Measurements from ENCODE around the gene DUSP18. TPM values are rescaled to one million over a fixed set of nuclear protein-coding genes. Genes with fewer than 3 reads are reported as not detected.
A peak's percentile ranks its signal among the peaks of the same experiment; 100 is the strongest.
"Not testable (repeated sequence)": the region's sequence is repeated elsewhere in the genome, so short reads cannot be mapped to it uniquely, and the experiment has no call there.

The DUSP18 gene
- polyA plus RNA-seq, 2 donors = 3.6 to 4.7 TPM

GRCh38 chr22:30680991-30681770 lies 13.5 kb upstream of the DUSP18 start:
- H3K9me3 ChIP-seq (ENCODE audit: control insufficient read depth in 2 of 2, insufficient read depth in 1 of 2, low read depth in 1 of 2, low read length in 1 of 2) = no peaks in the 10 kb centered on the region
- WGBS, 2 donors = 91 to 92% methylated on average over 1 of the region's 1 CpG
- H3K27me3 ChIP-seq (ENCODE audit: control insufficient read depth in 1 of 2, insufficient read depth in 2 of 2, low read length in 2 of 2) = no peaks in the 10 kb centered on the region
- no peak overlapping the region for H3K4me3 ChIP-seq (ENCODE audit: low read depth in 1 of 2, low read length in 2 of 2)
- no peaks in the 10 kb centered on the region for H3K4me1 ChIP-seq (ENCODE audit: control insufficient read depth in 2 of 2, insufficient read depth in 2 of 2, low read length in 1 of 2)
- no peak overlapping the region for H3K27ac ChIP-seq (ENCODE audit: low read depth in 2 of 2, low read length in 1 of 2)
- H3K36me3 ChIP-seq (ENCODE audit: control insufficient read depth in 2 of 2, insufficient read depth in 2 of 2, low read length in 1 of 2) = no peaks in the 10 kb centered on the region

GRCh38 chr22:30679895-30680690 lies 12.4 kb upstream of the DUSP18 start:
- H3K4me3 ChIP-seq (ENCODE audit: low read depth in 1 of 2, low read length in 2 of 2); H3K27ac ChIP-seq (ENCODE audit: low read depth in 2 of 2, low read length in 1 of 2); H3K36me3 ChIP-seq (ENCODE audit: control insufficient read depth in 2 of 2, insufficient read depth in 2 of 2, low read length in 1 of 2); H3K9me3 ChIP-seq (ENCODE audit: control insufficient read depth in 2 of 2, insufficient read depth in 1 of 2, low read depth in 1 of 2, low read length in 1 of 2); H3K27me3 ChIP-seq (ENCODE audit: control insufficient read depth in 1 of 2, insufficient read depth in 2 of 2, low read length in 2 of 2); H3K4me1 ChIP-seq (ENCODE audit: control insufficient read depth in 2 of 2, insufficient read depth in 2 of 2, low read length in 1 of 2): not testable (repeated sequence)
- WGBS, 2 donors = 77 to 79% methylated on average over 12 of the region's 12 CpGs

DNA sequence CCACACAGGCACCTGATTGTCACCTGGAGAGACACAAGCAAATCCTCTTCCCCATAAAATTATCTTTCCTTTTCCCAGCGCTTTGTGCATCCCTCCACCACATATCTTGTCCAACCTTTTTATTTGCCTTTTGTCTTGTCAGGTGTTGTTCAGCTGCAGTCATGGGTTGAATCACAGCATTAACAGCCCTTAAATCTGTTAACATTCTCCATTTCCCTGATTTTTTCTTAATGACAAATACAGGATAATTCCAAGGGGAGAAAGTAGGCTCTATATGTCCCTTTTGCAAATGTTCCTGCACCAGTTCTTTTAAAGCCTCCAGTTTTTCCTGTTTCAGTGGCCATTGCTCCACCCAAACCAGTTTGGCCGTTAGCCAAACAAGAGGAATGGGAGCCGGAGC lies 8.9 kb upstream of the DUSP18 start:
- not testable (repeated sequence) for H3K4me3 ChIP-seq (ENCODE audit: low read depth in 1 of 2, low read length in 2 of 2); H3K36me3 ChIP-seq (ENCODE audit: control insufficient read depth in 2 of 2, insufficient read depth in 2 of 2, low read length in 1 of 2); H3K27me3 ChIP-seq (ENCODE audit: control insufficient read depth in 1 of 2, insufficient read depth in 2 of 2, low read length in 2 of 2); H3K4me1 ChIP-seq (ENCODE audit: control insufficient read depth in 2 of 2, insufficient read depth in 2 of 2, low read length in 1 of 2); H3K27ac ChIP-seq (ENCODE audit: low read depth in 2 of 2, low read length in 1 of 2); H3K9me3 ChIP-seq (ENCODE audit: control insufficient read depth in 2 of 2, insufficient read depth in 1 of 2, low read depth in 1 of 2, low read length in 1 of 2)
- WGBS, 2 donors = 59 to 70% methylated on average over 3 of the region's 3 CpGs

DNA sequence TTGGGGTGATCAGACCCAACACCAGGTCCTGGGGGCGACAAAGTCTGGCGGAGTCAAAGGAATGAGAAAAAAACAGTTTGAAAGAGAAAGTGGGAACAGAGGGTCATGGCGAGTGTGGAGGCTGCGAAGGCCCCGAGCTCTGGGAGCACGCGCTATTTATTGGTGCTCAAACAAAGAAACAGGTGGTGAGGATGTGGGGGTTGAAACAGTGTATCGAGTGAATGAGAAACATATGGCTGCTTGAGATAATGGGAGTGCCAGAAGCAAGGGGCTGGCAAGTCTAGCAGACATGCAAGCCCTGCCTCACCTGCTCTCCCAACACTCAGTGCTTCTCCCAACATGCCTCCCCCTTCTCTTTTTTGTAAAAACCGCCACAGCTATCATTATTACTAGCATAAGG lies 7.8 kb upstream of the DUSP18 start:
- no peaks in the 10 kb centered on the region for H3K27me3 ChIP-seq (ENCODE audit: control insufficient read depth in 1 of 2, insufficient read depth in 2 of 2, low read length in 2 of 2)
- WGBS, 2 donors = 83 to 88% methylated on average over 9 of the region's 9 CpGs
- peaks cover 0 to 4% of the 10 kb centered on the region in 2 donors for H3K9me3 ChIP-seq (ENCODE audit: control insufficient read depth in 2 of 2, insufficient read depth in 1 of 2, low read depth in 1 of 2, low read length in 1 of 2)
- no peak overlapping the region for H3K27ac ChIP-seq (ENCODE audit: low read depth in 2 of 2, low read length in 1 of 2)
- H3K4me3 ChIP-seq (ENCODE audit: low read depth in 1 of 2, low read length in 2 of 2) = no peak overlapping the region
- no peaks in the 10 kb centered on the region for H3K4me1 ChIP-seq (ENCODE audit: control insufficient read depth in 2 of 2, insufficient read depth in 2 of 2, low read length in 1 of 2)
- no peaks in the 10 kb centered on the region for H3K36me3 ChIP-seq (ENCODE audit: control insufficient read depth in 2 of 2, insufficient read depth in 2 of 2, low read length in 1 of 2)

DNA sequence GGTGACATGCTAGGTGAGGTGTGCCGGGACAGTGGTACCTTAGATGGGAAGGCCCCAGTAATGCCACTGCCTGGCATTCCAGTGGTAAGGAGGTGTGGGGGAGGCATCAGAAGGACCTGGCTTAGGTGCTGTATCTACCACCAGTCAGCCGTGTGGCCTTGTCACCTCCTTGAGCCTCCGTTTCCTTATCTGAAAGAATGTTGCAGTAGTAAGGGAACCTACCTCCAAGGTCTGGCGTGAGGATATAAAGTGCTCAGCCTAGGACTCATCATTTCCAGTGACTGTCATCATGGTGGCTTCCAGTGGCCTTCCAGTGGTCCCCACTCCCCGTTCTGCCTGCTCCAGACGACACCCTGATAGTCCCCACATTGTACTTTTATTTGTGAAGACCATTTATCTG lies 6.8 kb upstream of the DUSP18 start:
- Histone ChIP-seq H3K4me3 (ENCODE audit: low read depth in 1 of 2, low read length in 2 of 2) (no peak overlapping the region), H3K4me1 (ENCODE audit: control insufficient read depth in 2 of 2, insufficient read depth in 2 of 2, low read length in 1 of 2) (no peaks in the 10 kb centered on the region), H3K27me3 (ENCODE audit: control insufficient read depth in 1 of 2, insufficient read depth in 2 of 2, low read length in 2 of 2) (no peaks in the 10 kb centered on the region), H3K27ac (ENCODE audit: low read depth in 2 of 2, low read length in 1 of 2) (no peak overlapping the region), H3K36me3 (ENCODE audit: control insufficient read depth in 2 of 2, insufficient read depth in 2 of 2, low read length in 1 of 2) (no peaks in the 10 kb centered on the region), H3K9me3 (ENCODE audit: control insufficient read depth in 2 of 2, insufficient read depth in 1 of 2, low read depth in 1 of 2, low read length in 1 of 2) (peaks cover 0 to 4% of the 10 kb centered on the region in 2 donors)
- 87 to 93% methylated on average over 6 of the region's 6 CpGs for WGBS, 2 donors

DNA sequence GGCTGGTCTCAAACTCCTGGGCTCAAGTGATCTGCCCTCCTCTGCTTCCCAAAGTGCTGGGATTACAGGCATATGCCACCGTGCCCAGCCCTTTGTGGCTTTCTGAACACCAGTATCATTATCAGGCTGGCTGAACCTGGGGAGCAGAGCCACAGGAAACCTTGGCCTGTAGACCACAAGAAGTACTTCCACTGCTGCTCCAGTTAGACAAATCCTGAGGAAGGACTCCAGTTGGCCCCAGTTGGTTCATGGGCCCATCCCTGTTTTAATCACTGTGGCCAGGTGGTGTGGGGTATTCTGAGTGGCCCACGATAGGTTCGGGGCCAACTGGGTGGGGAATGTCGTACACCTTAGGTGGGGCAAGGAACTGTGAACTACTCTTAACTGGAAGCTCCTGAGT lies 5.5 kb upstream of the DUSP18 start:
- Histone ChIP-seq H3K27ac (ENCODE audit: low read depth in 2 of 2, low read length in 1 of 2) (no peak overlapping the region), H3K36me3 (ENCODE audit: control insufficient read depth in 2 of 2, insufficient read depth in 2 of 2, low read length in 1 of 2) (no peaks in the 10 kb centered on the region), H3K9me3 (ENCODE audit: control insufficient read depth in 2 of 2, insufficient read depth in 1 of 2, low read depth in 1 of 2, low read length in 1 of 2) (peaks cover 0 to 4% of the 10 kb centered on the region in 2 donors), H3K4me1 (ENCODE audit: control insufficient read depth in 2 of 2, insufficient read depth in 2 of 2, low read length in 1 of 2) (peaks cover 0 to 4% of the 10 kb centered on the region in 2 donors), H3K27me3 (ENCODE audit: control insufficient read depth in 1 of 2, insufficient read depth in 2 of 2, low read length in 2 of 2) (no peaks in the 10 kb centered on the region), H3K4me3 (ENCODE audit: low read depth in 1 of 2, low read length in 2 of 2) (no peak overlapping the region)
- WGBS, 2 donors = 85 to 89% methylated on average over 4 of the region's 4 CpGs

DNA sequence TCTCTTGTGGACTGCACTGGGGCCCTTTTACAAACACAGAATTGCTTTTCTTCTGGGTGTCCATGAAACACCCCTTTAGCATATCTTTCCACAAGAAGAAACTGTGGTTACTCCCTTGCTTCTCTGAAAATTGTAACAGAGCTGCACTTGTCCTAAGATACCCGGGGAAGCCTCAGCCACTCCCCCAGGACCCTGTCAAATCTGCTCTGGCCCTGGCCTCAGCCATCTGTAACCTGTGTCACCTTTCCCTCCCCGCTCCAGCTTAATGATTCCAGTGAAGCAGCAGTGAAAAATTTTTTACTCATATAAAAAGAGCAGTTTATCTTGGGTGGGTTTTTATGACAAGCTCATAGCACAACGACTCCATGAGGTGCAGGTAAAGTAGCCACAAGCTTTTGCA lies 3.4 kb upstream of the DUSP18 start:
- Histone ChIP-seq H3K9me3 (ENCODE audit: control insufficient read depth in 2 of 2, insufficient read depth in 1 of 2, low read depth in 1 of 2, low read length in 1 of 2) (peaks cover 0 to 4% of the 10 kb centered on the region in 2 donors), H3K27me3 (ENCODE audit: control insufficient read depth in 1 of 2, insufficient read depth in 2 of 2, low read length in 2 of 2) (no peaks in the 10 kb centered on the region), H3K4me1 (ENCODE audit: control insufficient read depth in 2 of 2, insufficient read depth in 2 of 2, low read length in 1 of 2) (peaks cover 0 to 4% of the 10 kb centered on the region in 2 donors), H3K4me3 (ENCODE audit: low read depth in 1 of 2, low read length in 2 of 2) (no peak overlapping the region), H3K27ac (ENCODE audit: low read depth in 2 of 2, low read length in 1 of 2) (no peak overlapping the region), H3K36me3 (ENCODE audit: control insufficient read depth in 2 of 2, insufficient read depth in 2 of 2, low read length in 1 of 2) (no peaks in the 10 kb centered on the region)
- WGBS, 2 donors = 74 to 84% methylated on average over 3 of the region's 3 CpGs

- WGBS, 2 donors = 20 to 31% methylated on average over 10 of the region's 10 CpGs
- no peaks in the 10 kb centered on the region for H3K9me3 ChIP-seq (ENCODE audit: control insufficient read depth in 2 of 2, insufficient read depth in 1 of 2, low read depth in 1 of 2, low read length in 1 of 2)
- peaks cover 0 to 4% of the 10 kb centered on the region in 2 donors for H3K4me1 ChIP-seq (ENCODE audit: control insufficient read depth in 2 of 2, insufficient read depth in 2 of 2, low read length in 1 of 2)
- H3K4me3 ChIP-seq (ENCODE audit: low read depth in 1 of 2, low read length in 2 of 2) = peak overlapping the region; percentile 77
- H3K27ac ChIP-seq (ENCODE audit: low read depth in 2 of 2, low read length in 1 of 2) = peak overlapping the region in 1 of 2 donors; percentile 43
- no peaks in the 10 kb centered on the region for H3K27me3 ChIP-seq (ENCODE audit: control insufficient read depth in 1 of 2, insufficient read depth in 2 of 2, low read length in 2 of 2)
- peaks cover 0 to 3% of the 10 kb centered on the region in 2 donors for H3K36me3 ChIP-seq (ENCODE audit: control insufficient read depth in 2 of 2, insufficient read depth in 2 of 2, low read length in 1 of 2)
These were observed 673 bp upstream of the DUSP18 start for GRCh38 chr22:30668386-30668710.

GRCh38 chr22:30667107-30667493 lies 575 bp downstream of the DUSP18 start:
- Histone ChIP-seq H3K4me3 (ENCODE audit: low read depth in 1 of 2, low read length in 2 of 2) (peak overlapping the region; percentile 77), H3K36me3 (ENCODE audit: control insufficient read depth in 2 of 2, insufficient read depth in 2 of 2, low read length in 1 of 2) (peaks cover 4 to 6% of the 10 kb centered on the region in 2 donors), H3K27ac (ENCODE audit: low read depth in 2 of 2, low read length in 1 of 2) (peak overlapping the region in 1 of 2 donors; percentile 21), H3K9me3 (ENCODE audit: control insufficient read depth in 2 of 2, insufficient read depth in 1 of 2, low read depth in 1 of 2, low read length in 1 of 2) (no peaks in the 10 kb centered on the region), H3K27me3 (ENCODE audit: control insufficient read depth in 1 of 2, insufficient read depth in 2 of 2, low read length in 2 of 2) (no peaks in the 10 kb centered on the region), H3K4me1 (ENCODE audit: control insufficient read depth in 2 of 2, insufficient read depth in 2 of 2, low read length in 1 of 2) (peaks cover 0 to 4% of the 10 kb centered on the region in 2 donors)
- WGBS, 2 donors = 0 to 1% methylated on average over 18 of the region's 18 CpGs
